GM12873 (cell line): ENCODE results near the gene ILK.

Source experiments
- CTCF ChIP-seq: IDR thresholded peaks from 2 replicates; pipeline ENCODE4 v1.5.1; 2012; ENCODE audit warnings: low read depth, mild to moderate bottlenecking, moderate library complexity, low read length, control low read depth; ENCODE audit not compliant: insufficient read depth; ENCODE audit errors: missing control alignments

Gene ILK

GRCh38 chr11:6647836-6648235, 44.3 kb downstream of the ILK start:
- no peak for TF ChIP-seq CTCF

GRCh38 chr11:6648501-6648900, 44.9 kb downstream of the ILK start:
- TF ChIP-seq CTCF, result no peak

GRCh38 chr11:6650104-6650503, 46.5 kb downstream of the ILK start:
- TF ChIP-seq CTCF, result no peak

GRCh38 chr11:6650980-6651379, 47.4 kb downstream of the ILK start:
- no peak for TF ChIP-seq CTCF

- TF ChIP-seq CTCF, result no peak
Measured at GRCh38 chr11:6652182-6652581, 48.6 kb downstream of the ILK start.

- no peak for TF ChIP-seq CTCF
Measured at GRCh38 chr11:6653097-6653496, 49.5 kb downstream of the ILK start.

- TF ChIP-seq CTCF, result no peak
Measured at GRCh38 chr11:6653656-6654055, 50.1 kb downstream of the ILK start.
